Activated CD4-positive, alpha-beta T cell treated with anti-CD3 and anti-CD28 coated beads, Interleukin-2, amount 50 U/mL, for 4 hours (primary cell): ENCODE measurements around the gene IQCN.
A peak's percentile ranks its signal among the peaks of the same experiment; 100 is the strongest.
"Not testable (repeated sequence)": the region's sequence is repeated elsewhere in the genome, so short reads cannot be mapped to it uniquely, and the experiment has no call there.

Experiments
- DNase-seq, 2 experiments: peaks; one replicate each; pipeline ENCODE4 v3.0.0-alpha.2; 2020

Gene IQCN

GRCh38 chr19:18230941-18231734 is 43.1 kb downstream of the IQCN start:
- DNase-seq: no peak

GRCh38 chr19:18229915-18230314 is 44.3 kb downstream of the IQCN start:
- no peak for DNase-seq

GRCh38 chr19:18229474-18229873 is 44.8 kb downstream of the IQCN start:
- DNase-seq: no peak

GRCh38 chr19:18227781-18228271 is 46.4 kb downstream of the IQCN start:
- DNase-seq: no peak

- no peak for DNase-seq
These were observed 47.1 kb downstream of the IQCN start for GRCh38 chr19:18226956-18227780.

- DNase-seq: no peak
These were observed 48.4 kb downstream of the IQCN start, which contains the start of gene PDE4C for GRCh38 chr19:18225702-18226468. PDE4C (minus strand) TSS chr19:18226438; CDS start chr19:18226415, 23 bp downstream.

GRCh38 chr19:18225355-18225701 is 48.9 kb downstream of the IQCN start:
- no peak for DNase-seq

GRCh38 chr19:18224525-18225354 is 49.5 kb downstream of the IQCN start:
- peak; percentile 64 to 68 for DNase-seq

- DNase-seq: no peak
These were observed 50.3 kb downstream of the IQCN start for GRCh38 chr19:18223860-18224524.

- DNase-seq: no peak
These were observed 52.2 kb downstream of the IQCN start for GRCh38 chr19:18221815-18222725.

- DNase-seq: no peak
These were observed 53.5 kb downstream of the IQCN start for GRCh38 chr19:18220632-18221275.

- DNase-seq: no peak
These were observed 54.2 kb downstream of the IQCN start for GRCh38 chr19:18219911-18220631.

- DNase-seq: no peak
These were observed 55.7 kb downstream of the IQCN start for GRCh38 chr19:18218600-18218999.

GRCh38 chr19:18218159-18218558 is 56.1 kb downstream of the IQCN start:
- DNase-seq: no peak

GRCh38 chr19:18216789-18217188 is 57.5 kb downstream of the IQCN start:
- DNase-seq: no peak

- no peak for DNase-seq
These were observed 59.3 kb downstream of the IQCN start for GRCh38 chr19:18214779-18215433.

GRCh38 chr19:18211683-18212082 is 62.6 kb downstream of the IQCN start:
- no peak for DNase-seq

- DNase-seq: not testable (repeated sequence)
These were observed 64.3 kb downstream of the IQCN start for GRCh38 chr19:18209912-18210311.
